Measurements from ENCODE around the gene MOB3B.
A peak's percentile ranks its signal among the peaks of the same experiment; 100 is the strongest.
"Not testable (repeated sequence)": the region's sequence is repeated elsewhere in the genome, so short reads cannot be mapped to it uniquely, and the experiment has no call there.

MOB3B gene

DNA sequence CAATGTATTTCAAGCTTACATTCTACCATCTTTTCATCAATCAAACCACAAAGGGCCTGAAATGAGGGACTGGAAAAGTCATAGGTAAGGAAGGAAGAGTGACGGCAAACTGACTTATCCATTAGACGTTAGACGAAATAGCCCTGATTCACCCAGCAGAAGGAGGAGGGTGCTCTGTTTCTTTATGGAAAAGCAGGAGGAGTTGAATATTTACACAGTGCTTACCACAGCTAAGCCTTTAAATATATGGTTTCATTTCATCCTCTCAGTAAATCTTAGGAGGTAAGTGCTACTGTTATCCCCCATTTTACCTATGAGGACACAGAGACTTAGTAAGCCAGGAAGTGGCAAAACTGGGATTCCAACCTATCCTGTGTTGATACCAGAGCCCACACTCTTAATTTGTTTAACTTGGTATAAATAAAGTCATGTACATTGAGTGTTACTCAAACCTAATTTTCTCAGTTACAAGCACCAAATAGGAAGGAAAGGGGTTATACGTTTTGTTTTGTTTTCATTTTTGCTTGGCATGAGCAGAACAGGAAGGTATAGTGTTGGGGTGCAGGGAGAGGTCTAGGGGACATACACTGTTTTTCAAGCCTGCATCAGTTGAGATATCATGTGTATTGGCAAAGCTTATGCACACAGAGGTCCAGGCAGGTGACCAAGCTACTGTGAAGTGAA, 103.6 kb downstream of the MOB3B start:
- no peak; the same call in 2 of the 3 replicates for ATAC-seq (ENCODE audit: low read depth)
- Histone ChIP-seq H3K27ac (ENCODE audit: poor library complexity, severe bottlenecking) (peak overlapping the region; percentile 100), H3K4me1 (ENCODE audit: insufficient read depth, poor library complexity, severe bottlenecking) (peaks cover 94% of the 10 kb centered on the region), H3K36me3 (ENCODE audit: low read depth) (0 out of 2 replicates have a peak, but pooled peaks cover under 1% of the 10 kb centered on the region), H3K4me3 (ENCODE audit: severe bottlenecking) (no peak overlapping the region), H3K9me3 (ENCODE audit: severe bottlenecking) (no peaks in the 10 kb centered on the region), H3K27me3 (ENCODE audit: insufficient read depth, poor library complexity, severe bottlenecking) (no peaks in the 10 kb centered on the region)
- TF ChIP-seq, protein P1, sequence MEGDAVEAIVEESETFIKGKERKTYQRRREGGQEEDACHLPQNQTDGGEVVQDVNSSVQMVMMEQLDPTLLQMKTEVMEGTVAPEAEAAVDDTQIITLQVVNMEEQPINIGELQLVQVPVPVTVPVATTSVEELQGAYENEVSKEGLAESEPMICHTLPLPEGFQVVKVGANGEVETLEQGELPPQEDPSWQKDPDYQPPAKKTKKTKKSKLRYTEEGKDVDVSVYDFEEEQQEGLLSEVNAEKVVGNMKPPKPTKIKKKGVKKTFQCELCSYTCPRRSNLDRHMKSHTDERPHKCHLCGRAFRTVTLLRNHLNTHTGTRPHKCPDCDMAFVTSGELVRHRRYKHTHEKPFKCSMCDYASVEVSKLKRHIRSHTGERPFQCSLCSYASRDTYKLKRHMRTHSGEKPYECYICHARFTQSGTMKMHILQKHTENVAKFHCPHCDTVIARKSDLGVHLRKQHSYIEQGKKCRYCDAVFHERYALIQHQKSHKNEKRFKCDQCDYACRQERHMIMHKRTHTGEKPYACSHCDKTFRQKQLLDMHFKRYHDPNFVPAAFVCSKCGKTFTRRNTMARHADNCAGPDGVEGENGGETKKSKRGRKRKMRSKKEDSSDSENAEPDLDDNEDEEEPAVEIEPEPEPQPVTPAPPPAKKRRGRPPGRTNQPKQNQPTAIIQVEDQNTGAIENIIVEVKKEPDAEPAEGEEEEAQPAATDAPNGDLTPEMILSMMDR (IDR thresholded peaks at IDR 0.05; ENCODE audit: poor library complexity, severe bottlenecking), result no peak
- no peak for DNase-seq (ENCODE audit: low spot score)

- H3K4me3 ChIP-seq (ENCODE audit: severe bottlenecking), result no peak overlapping the region
- peak; percentile 41; the same call in 2 of the 3 replicates for ATAC-seq (ENCODE audit: low read depth)
- H3K36me3 ChIP-seq (ENCODE audit: low read depth), result no peaks in the 10 kb centered on the region
- TF ChIP-seq, protein P1 (IDR thresholded peaks at IDR 0.05; ENCODE audit: poor library complexity, severe bottlenecking), result no peak
- H3K27me3 ChIP-seq (ENCODE audit: insufficient read depth, poor library complexity, severe bottlenecking), result no peaks in the 10 kb centered on the region
- H3K4me1 ChIP-seq (ENCODE audit: insufficient read depth, poor library complexity, severe bottlenecking), result peaks cover 76% of the 10 kb centered on the region
- DNase-seq (ENCODE audit: low spot score), result no peak
- peak overlapping the region; percentile 100 for H3K27ac ChIP-seq (ENCODE audit: poor library complexity, severe bottlenecking)
- no peaks in the 10 kb centered on the region for H3K9me3 ChIP-seq (ENCODE audit: severe bottlenecking)
These were observed 105.5 kb downstream of the MOB3B start for GRCh38 chr9:27423915-27424710.

DNA sequence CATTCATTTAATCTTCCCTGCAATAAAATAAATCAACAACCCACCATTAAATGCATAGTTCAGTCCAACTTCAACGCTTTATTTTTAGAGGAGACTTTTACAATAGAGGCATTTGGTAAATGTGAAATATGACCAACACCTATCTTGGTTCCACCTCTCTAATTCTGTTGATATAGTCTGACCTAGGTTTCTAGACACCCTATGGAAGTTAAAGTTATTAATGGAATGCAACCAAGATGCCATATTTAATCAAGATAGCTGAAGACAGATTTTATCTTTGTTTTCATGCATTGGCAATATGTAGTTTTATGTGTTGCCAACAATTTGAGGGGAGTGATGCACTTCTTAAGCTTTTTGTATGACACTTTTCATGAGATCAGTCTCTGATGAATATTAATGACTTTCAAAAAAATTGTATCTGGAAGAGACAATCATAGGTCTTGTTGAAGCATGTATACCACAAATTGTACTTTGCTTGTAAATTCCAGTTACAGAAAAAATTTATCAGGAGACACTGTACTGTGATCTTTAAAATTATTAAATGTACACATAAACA, 107.3 kb downstream of the MOB3B start:
- no peak overlapping the region for H3K4me3 ChIP-seq (ENCODE audit: severe bottlenecking)
- peaks cover 62% of the 10 kb centered on the region for H3K4me1 ChIP-seq (ENCODE audit: insufficient read depth, poor library complexity, severe bottlenecking)
- peak overlapping the region; percentile 100 for H3K27ac ChIP-seq (ENCODE audit: poor library complexity, severe bottlenecking)
- H3K36me3 ChIP-seq (ENCODE audit: low read depth), result no peaks in the 10 kb centered on the region
- no peak for DNase-seq (ENCODE audit: low spot score)
- TF ChIP-seq, protein P1 (IDR thresholded peaks at IDR 0.05; ENCODE audit: poor library complexity, severe bottlenecking), result no peak
- H3K27me3 ChIP-seq (ENCODE audit: insufficient read depth, poor library complexity, severe bottlenecking), result no peaks in the 10 kb centered on the region
- no peak for ATAC-seq (ENCODE audit: low read depth)
- no peaks in the 10 kb centered on the region for H3K9me3 ChIP-seq (ENCODE audit: severe bottlenecking)

DNA sequence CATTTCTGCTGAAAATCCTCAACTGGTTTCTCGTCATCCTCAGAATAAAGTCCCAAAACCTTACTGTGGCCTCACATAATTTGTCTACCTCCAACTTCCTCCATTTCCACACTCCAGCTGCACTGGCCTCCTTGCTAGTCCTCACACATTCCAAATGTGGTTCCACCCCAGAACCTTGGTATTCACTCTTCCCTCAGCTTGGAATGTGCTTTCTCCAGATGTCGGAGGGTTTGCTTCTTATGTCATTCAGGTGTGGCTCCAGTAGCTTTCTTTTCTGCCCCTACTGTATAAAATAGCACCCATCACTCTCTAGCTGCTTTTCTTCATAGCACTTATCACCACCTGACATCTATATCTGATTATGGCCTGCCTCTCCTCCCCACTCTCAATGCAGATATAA, 108.0 kb downstream of the MOB3B start:
- DNase-seq (ENCODE audit: low spot score), result no peak
- peaks cover 55% of the 10 kb centered on the region for H3K4me1 ChIP-seq (ENCODE audit: insufficient read depth, poor library complexity, severe bottlenecking)
- H3K4me3 ChIP-seq (ENCODE audit: severe bottlenecking), result no peak overlapping the region
- H3K27me3 ChIP-seq (ENCODE audit: insufficient read depth, poor library complexity, severe bottlenecking), result no peaks in the 10 kb centered on the region
- H3K9me3 ChIP-seq (ENCODE audit: severe bottlenecking), result no peaks in the 10 kb centered on the region
- no peaks in the 10 kb centered on the region for H3K36me3 ChIP-seq (ENCODE audit: low read depth)
- ATAC-seq (ENCODE audit: low read depth), result peak; percentile 74
- TF ChIP-seq, protein P1 (IDR thresholded peaks at IDR 0.05; ENCODE audit: poor library complexity, severe bottlenecking), result no peak
- H3K27ac ChIP-seq (ENCODE audit: poor library complexity, severe bottlenecking), result peak overlapping the region; percentile 100

GRCh38 chr9:27419558-27419957, 110.1 kb downstream of the MOB3B start:
- H3K27ac ChIP-seq (ENCODE audit: poor library complexity, severe bottlenecking); H3K9me3 ChIP-seq (ENCODE audit: severe bottlenecking); DNase-seq (ENCODE audit: low spot score); ATAC-seq (ENCODE audit: low read depth); H3K36me3 ChIP-seq (ENCODE audit: low read depth); H3K27me3 ChIP-seq (ENCODE audit: insufficient read depth, poor library complexity, severe bottlenecking); H3K4me3 ChIP-seq (ENCODE audit: severe bottlenecking): not testable (repeated sequence)
- peaks cover 38% of the 10 kb centered on the region for H3K4me1 ChIP-seq (ENCODE audit: insufficient read depth, poor library complexity, severe bottlenecking)
